Colonic mucosa (tissue), 4 donors: ENCODE data around the gene MYLK. TPM values are rescaled to one million over a fixed set of nuclear protein-coding genes. Genes with fewer than 3 reads are reported as not detected.
"Not testable (repeated sequence)": the region's sequence is repeated elsewhere in the genome, so short reads cannot be mapped to it uniquely, and the experiment has no call there.

ENCODE experiments used
- DNase-seq: peaks from one replicate; pipeline ENCODE4 v3.0.0-alpha.2; 2020
- H3K27ac ChIP-seq: fragments of 200-600 bp; one replicate; pipeline ENCODE4 v1.8.0; 2021
- H3K27me3 ChIP-seq: fragments of 200-600 bp; one replicate; pipeline ENCODE4 v1.8.0; 2021
- H3K36me3 ChIP-seq: fragments of 200-600 bp; one replicate; pipeline ENCODE4 v1.8.0; 2021
- H3K4me1 ChIP-seq: fragments of 200-600 bp; one replicate; pipeline ENCODE4 v1.8.0; 2021; ENCODE audit warnings: mild to moderate bottlenecking
- H3K4me3 ChIP-seq: fragments of 200-600 bp; one replicate; pipeline ENCODE4 v1.8.0; 2021
- H3K9ac ChIP-seq, 2 donors: one replicate each; pipeline ENCODE4 v1.7.0; 2013; ENCODE audit warnings: control low read depth in 2 of 2, low read depth in 2 of 2, low read length in 2 of 2
- H3K9me3 ChIP-seq: fragments of 200-600 bp; one replicate; pipeline ENCODE4 v1.8.0; 2021
- intact Hi-C: fragments of 100-400 bp; cut with DNase I; formaldehyde crosslinking; loops from one replicate; pipeline ENCODE4 v1.14.1; 2022
- total RNA-seq, 2 donors: library from RNA; stranded (reverse); fragmentation: NEBNext Ultra II Directional in 1 of 2; extraction: Animal tissue kit (Norgen Biotek cat#: 25700) in 1 of 2; gene quantifications; one replicate each; pipeline ENCODE4 v1.2.1, GENCODE V29; 2021
- TF ChIP-seq, protein P1 (sequence below): fragments of 200-600 bp; IDR thresholded peaks from one replicate; pipeline ENCODE4 v1.8.0; 2022; ENCODE audit warnings: antibody characterized with exemption, mild to moderate bottlenecking
- donor health status: healthy.
- donor health status: DM: no; HTN: no; CAD: no.
- donor health status: DM: no; HTN: no; CAD: no.

The MYLK gene
- total RNA-seq, 2 donors from 2014 or later, result 58.8 to 267 TPM

DNA sequence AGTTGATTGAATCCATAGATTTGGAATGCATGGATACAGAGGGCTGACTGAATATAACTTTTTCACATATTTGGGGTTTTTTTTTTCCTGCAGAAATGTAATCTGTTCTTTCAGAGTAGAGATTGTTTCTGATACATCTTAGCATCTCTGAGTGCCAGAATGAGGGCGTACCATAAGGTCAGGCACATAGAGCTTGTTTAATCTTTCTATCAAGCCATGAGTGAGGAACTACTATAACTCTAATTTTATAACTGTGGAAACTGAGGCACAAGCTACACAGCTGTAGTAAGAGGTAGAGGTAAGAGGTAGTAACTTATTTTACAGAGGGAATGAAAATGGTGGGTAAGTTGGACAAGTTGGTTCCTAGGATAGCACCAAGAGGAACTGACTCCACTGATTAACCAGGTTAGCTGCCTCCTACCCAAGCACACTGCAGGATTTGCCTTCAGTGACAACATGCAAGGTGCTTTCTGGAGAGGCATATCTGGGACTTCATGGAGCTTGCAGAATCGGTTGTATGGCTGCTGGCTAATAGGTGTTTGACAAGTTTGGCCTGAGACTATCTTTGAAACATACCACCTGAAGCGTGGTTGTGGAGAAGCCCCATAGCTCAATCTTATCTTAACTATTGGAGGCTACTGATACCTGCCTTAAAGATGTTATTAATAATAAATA, 275.7 kb downstream of the MYLK start:
- H3K4me3 ChIP-seq, result no peak overlapping the region
- intact Hi-C loops, result no loop called here
- H3K27ac ChIP-seq, result no peak overlapping the region
- no peaks in the 10 kb centered on the region for H3K27me3 ChIP-seq
- no peaks in the 10 kb centered on the region for H3K4me1 ChIP-seq
- TF ChIP-seq, protein P1, sequence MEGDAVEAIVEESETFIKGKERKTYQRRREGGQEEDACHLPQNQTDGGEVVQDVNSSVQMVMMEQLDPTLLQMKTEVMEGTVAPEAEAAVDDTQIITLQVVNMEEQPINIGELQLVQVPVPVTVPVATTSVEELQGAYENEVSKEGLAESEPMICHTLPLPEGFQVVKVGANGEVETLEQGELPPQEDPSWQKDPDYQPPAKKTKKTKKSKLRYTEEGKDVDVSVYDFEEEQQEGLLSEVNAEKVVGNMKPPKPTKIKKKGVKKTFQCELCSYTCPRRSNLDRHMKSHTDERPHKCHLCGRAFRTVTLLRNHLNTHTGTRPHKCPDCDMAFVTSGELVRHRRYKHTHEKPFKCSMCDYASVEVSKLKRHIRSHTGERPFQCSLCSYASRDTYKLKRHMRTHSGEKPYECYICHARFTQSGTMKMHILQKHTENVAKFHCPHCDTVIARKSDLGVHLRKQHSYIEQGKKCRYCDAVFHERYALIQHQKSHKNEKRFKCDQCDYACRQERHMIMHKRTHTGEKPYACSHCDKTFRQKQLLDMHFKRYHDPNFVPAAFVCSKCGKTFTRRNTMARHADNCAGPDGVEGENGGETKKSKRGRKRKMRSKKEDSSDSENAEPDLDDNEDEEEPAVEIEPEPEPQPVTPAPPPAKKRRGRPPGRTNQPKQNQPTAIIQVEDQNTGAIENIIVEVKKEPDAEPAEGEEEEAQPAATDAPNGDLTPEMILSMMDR, result no peak
- H3K9ac ChIP-seq, result no peak overlapping the region
- no peaks in the 10 kb centered on the region for H3K36me3 ChIP-seq
- no peaks in the 10 kb centered on the region for H3K9me3 ChIP-seq
- no peak for DNase-seq

DNA sequence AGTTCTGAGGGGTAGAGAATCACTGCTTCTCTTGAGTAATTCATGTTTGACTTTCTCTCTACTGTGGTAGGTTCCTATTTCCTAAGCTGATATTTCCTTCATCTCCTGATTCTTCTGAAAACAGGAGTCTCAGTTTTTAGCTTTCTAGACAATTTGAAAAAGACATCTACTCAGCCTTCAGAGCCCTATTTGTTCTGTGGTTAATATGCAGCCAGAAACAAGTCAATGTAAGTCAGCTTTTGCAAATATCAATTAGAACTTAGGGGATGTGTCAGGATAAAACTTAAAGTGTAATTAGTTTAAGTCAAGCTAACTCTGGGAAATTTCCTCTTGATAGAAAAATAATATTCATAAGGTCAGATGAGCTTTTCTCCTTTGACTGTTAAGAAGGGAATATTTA, 277.6 kb downstream of the MYLK start:
- no peak overlapping the region for H3K9ac ChIP-seq
- intact Hi-C loops, result no loop called here
- H3K9me3 ChIP-seq, result no peaks in the 10 kb centered on the region
- H3K36me3 ChIP-seq, result no peaks in the 10 kb centered on the region
- no peak for DNase-seq
- no peak overlapping the region for H3K27ac ChIP-seq
- H3K4me1 ChIP-seq, result no peaks in the 10 kb centered on the region
- no peaks in the 10 kb centered on the region for H3K27me3 ChIP-seq
- no peak overlapping the region for H3K4me3 ChIP-seq
- TF ChIP-seq, protein P1, result no peak

DNA sequence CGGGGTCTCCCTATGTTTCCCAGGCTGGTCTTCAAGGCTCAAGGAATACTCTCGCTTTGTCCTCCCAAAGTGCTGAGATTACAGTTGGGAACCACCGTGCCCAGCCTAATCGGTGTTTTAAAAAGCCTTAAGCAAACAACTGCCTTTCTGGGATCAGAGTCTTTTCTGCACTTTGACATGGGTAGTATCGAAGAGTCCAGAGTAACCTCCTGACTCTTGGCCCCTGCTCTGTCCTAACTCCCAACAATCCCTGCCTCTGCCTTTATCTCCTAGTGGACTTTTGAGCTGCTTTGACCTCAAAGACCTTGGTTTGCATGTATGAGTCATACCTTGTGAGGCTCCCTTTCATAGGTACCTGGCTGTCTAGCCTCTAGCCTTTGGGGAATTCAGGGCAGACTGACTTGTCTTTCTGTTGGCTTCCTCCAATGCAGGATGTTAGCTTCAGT, 278.3 kb downstream of the MYLK start:
- Histone ChIP-seq H3K27ac (no peak overlapping the region), H3K9ac (no peak overlapping the region), H3K9me3 (no peaks in the 10 kb centered on the region)

DNA sequence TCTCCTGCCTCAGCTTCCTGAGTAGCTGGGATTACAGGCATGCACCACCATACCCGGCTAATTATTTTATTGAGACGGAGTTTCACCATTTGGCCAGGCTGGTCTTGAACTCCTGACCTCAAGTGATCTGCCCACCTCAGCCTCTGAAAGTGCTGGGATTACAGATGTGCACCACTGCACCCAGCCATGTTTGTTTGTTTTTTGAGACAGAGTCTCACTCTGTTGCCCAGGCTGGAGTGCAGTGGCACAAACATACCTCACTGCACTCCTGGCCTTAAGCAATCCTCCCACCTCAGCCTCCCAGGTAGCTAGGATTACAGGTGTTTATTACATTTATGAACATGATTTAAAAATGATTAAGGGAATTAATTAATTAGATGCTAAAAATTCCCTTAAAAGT, 281.0 kb downstream of the MYLK start:
- H3K36me3 ChIP-seq, H3K9me3 ChIP-seq, H3K9ac ChIP-seq, H3K4me3 ChIP-seq, H3K4me1 ChIP-seq, DNase-seq, H3K27ac ChIP-seq, intact Hi-C loops, H3K27me3 ChIP-seq: not testable (repeated sequence)

More for the DNA sequence above, 278.3 kb downstream of the MYLK start:
- H3K36me3 ChIP-seq, result no peaks in the 10 kb centered on the region
- H3K4me1 ChIP-seq, result no peaks in the 10 kb centered on the region
- no peaks in the 10 kb centered on the region for H3K27me3 ChIP-seq
- no peak for DNase-seq
- no peak overlapping the region for H3K4me3 ChIP-seq
- TF ChIP-seq, protein P1, result no peak
- intact Hi-C loops, result no loop called here

DNA sequence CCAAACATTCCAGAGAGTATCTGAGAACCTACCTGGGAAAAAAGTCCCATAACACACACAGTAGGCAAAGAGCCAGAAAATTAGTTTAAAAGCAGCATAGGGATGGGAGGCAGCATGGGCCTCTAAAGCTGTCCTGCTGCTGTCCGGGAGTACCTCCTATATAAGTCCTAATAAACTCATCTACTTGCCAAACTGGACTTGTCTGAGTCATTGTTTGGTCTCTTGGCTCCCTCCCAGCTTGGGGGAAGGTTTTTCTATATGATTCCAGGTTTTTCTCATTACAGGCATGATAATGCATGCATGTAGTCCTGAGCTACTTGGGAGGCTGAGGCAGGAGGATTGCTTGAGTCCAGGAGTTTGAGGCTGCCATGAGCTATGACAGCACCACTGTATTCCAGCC, 281.8 kb downstream of the MYLK start:
- H3K36me3 ChIP-seq, result no peaks in the 10 kb centered on the region
- TF ChIP-seq, protein P1, result no peak
- no peak overlapping the region for H3K27ac ChIP-seq
- H3K9ac ChIP-seq, result no peak overlapping the region
- H3K27me3 ChIP-seq, result no peaks in the 10 kb centered on the region
- intact Hi-C loops, result no loop called here
- no peaks in the 10 kb centered on the region for H3K9me3 ChIP-seq
- H3K4me1 ChIP-seq, result no peaks in the 10 kb centered on the region
- H3K4me3 ChIP-seq, result no peak overlapping the region
- DNase-seq, result peak; percentile 63

DNA sequence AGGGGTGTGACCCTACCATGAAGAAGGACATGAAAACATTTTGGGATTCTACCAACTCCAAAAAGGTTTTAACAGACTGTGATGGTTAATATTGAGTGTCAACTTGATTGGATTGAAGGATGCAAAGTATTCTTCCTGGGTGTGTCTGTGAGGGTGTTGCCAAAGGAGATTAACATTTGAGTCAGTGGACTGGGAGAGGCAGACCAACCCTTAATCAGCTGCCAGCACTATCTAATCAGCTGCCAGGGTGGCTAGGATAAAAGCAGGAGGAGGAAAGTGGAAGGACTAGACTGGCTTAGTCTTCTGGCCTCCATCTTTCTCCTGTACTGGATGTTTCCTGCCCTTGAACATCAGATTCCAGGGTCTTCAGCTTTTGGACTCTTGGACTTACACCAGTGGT, 283.3 kb downstream of the MYLK start:
- H3K27me3 ChIP-seq, H3K9ac ChIP-seq, intact Hi-C loops, DNase-seq, H3K4me1 ChIP-seq, H3K27ac ChIP-seq, H3K9me3 ChIP-seq, H3K36me3 ChIP-seq, H3K4me3 ChIP-seq: not testable (repeated sequence)
